ENCODE data around the gene SPATA32.

The SPATA32 gene

DNA sequence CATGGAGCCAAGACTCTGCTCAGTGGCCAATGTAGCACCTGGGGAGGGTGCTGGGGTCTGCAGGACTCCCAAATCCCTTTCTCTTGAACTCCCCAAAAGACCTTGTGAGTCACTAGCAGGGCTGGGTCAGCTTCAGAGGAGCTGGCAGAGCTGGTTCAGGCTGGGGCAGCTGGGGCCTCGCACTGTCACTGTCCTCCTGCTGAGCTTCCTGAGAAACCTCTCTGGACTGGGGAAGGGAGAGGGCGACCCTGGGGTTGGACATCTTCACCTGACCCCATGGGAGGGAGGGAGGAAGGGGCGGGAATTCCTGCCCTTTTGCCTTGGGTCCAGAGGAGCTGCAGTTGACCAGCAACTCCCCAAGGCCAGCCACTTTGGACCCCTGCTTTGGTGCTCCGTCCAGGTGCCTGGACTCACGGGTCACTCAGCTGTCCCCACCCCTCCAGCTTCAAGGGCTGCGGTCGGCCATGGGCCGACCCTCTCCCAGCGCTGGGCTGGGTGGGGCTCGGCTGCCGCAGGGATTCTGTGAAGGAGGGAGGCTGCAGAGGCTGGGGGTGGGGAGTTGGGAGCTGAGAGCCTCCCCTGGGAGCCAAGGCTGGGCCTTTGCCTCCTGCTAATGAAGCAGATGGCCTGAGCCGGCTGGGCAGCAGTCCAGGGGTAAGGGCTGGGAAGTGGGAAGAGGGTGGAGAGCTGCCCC is 31.0 kb downstream of the SPATA32 start:
- Histone ChIP-seq H3K4me3 (ENCODE audit: insufficient read depth, low read depth, low read length, poor library complexity, severe bottlenecking) (no peak overlapping the region), H3K36me3 (ENCODE audit: control insufficient read depth, insufficient read depth, low read length) (peaks cover 29% of the 10 kb centered on the region), H3K27me3 (replicated peaks; ENCODE audit: control insufficient read depth, insufficient read depth, low read length, poor library complexity, severe bottlenecking) (no peaks in the 10 kb centered on the region), H3K9me3 (ENCODE audit: control insufficient read depth, low read length) (no peaks in the 10 kb centered on the region), H3K27ac (ENCODE audit: insufficient read depth, low read length, poor library complexity, severe bottlenecking) (peak overlapping the region; percentile 100), H3K4me1 (ENCODE audit: control insufficient read depth, insufficient read depth, low read length, poor library complexity, severe bottlenecking) (peaks cover 79% of the 10 kb centered on the region)
- DNase-seq = no peak

GRCh38 chr17:45230410-45230786 is 31.5 kb downstream of the SPATA32 start:
- no peak for DNase-seq
- Histone ChIP-seq H3K36me3 (ENCODE audit: control insufficient read depth, insufficient read depth, low read length) (peaks cover 26% of the 10 kb centered on the region), H3K4me3 (ENCODE audit: insufficient read depth, low read depth, low read length, poor library complexity, severe bottlenecking) (no peak overlapping the region), H3K9me3 (ENCODE audit: control insufficient read depth, low read length) (no peaks in the 10 kb centered on the region), H3K27me3 (replicated peaks; ENCODE audit: control insufficient read depth, insufficient read depth, low read length, poor library complexity, severe bottlenecking) (no peaks in the 10 kb centered on the region), H3K4me1 (ENCODE audit: control insufficient read depth, insufficient read depth, low read length, poor library complexity, severe bottlenecking) (peaks cover 83% of the 10 kb centered on the region), H3K27ac (ENCODE audit: insufficient read depth, low read length, poor library complexity, severe bottlenecking) (peak overlapping the region; percentile 100)

- Histone ChIP-seq H3K27ac (ENCODE audit: insufficient read depth, low read length, poor library complexity, severe bottlenecking) (peak overlapping the region; percentile 100), H3K36me3 (ENCODE audit: control insufficient read depth, insufficient read depth, low read length) (peaks cover 22% of the 10 kb centered on the region), H3K4me1 (ENCODE audit: control insufficient read depth, insufficient read depth, low read length, poor library complexity, severe bottlenecking) (peaks cover 83% of the 10 kb centered on the region), H3K27me3 (replicated peaks; ENCODE audit: control insufficient read depth, insufficient read depth, low read length, poor library complexity, severe bottlenecking) (no peaks in the 10 kb centered on the region), H3K4me3 (ENCODE audit: insufficient read depth, low read depth, low read length, poor library complexity, severe bottlenecking) (peak overlapping the region; percentile 79), H3K9me3 (ENCODE audit: control insufficient read depth, low read length) (no peaks in the 10 kb centered on the region)
- no peak for DNase-seq
Observed at GRCh38 chr17:45229681-45230409, 32.0 kb downstream of the SPATA32 start.

DNA sequence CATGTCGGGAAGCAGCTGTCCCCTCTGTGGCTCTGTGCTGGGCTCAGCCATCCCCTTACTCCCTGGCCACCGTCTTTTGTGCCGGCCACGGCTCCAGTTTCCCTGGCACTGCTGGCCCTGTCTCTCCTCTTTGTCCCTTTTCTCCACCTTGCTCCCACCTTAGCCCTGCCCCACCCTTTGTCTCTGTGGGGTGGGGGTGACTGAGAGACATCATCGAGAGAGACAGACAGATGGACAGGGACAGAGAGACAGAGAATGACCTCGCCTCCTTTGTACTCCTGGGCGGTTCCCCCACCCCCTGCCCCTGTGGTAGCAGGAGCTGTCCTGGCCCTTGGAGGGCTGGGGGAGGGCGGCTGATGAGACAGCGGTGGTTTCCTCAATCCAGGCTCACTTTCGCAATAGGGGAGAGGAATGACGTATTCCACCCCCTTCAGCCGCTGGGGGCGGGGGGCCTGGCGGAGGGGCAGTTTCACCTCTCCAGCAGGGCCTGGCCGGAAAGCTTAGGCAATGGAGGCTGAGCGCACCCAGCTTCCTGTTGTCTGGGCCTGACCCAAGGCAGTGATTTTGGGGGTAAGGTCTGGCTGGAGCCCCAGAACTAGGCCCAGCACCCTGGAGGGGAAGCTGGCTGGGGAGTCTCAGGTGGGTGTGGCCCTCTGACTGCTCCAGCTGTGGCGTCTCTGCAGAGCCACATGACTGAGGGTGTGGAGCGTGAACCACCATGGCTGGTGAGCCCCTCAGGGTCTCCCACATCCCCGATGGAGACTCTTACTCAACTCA is 32.9 kb downstream of the SPATA32 start:
- Histone ChIP-seq H3K27me3 (replicated peaks; ENCODE audit: control insufficient read depth, insufficient read depth, low read length, poor library complexity, severe bottlenecking) (no peaks in the 10 kb centered on the region), H3K36me3 (ENCODE audit: control insufficient read depth, insufficient read depth, low read length) (peaks cover 19% of the 10 kb centered on the region), H3K9me3 (ENCODE audit: control insufficient read depth, low read length) (no peaks in the 10 kb centered on the region), H3K4me3 (ENCODE audit: insufficient read depth, low read depth, low read length, poor library complexity, severe bottlenecking) (peak overlapping the region; percentile 79), H3K27ac (ENCODE audit: insufficient read depth, low read length, poor library complexity, severe bottlenecking) (peak overlapping the region; percentile 100), H3K4me1 (ENCODE audit: control insufficient read depth, insufficient read depth, low read length, poor library complexity, severe bottlenecking) (peaks cover 85% of the 10 kb centered on the region)
- peak; percentile 79 to 90 (median 82) for DNase-seq

DNA sequence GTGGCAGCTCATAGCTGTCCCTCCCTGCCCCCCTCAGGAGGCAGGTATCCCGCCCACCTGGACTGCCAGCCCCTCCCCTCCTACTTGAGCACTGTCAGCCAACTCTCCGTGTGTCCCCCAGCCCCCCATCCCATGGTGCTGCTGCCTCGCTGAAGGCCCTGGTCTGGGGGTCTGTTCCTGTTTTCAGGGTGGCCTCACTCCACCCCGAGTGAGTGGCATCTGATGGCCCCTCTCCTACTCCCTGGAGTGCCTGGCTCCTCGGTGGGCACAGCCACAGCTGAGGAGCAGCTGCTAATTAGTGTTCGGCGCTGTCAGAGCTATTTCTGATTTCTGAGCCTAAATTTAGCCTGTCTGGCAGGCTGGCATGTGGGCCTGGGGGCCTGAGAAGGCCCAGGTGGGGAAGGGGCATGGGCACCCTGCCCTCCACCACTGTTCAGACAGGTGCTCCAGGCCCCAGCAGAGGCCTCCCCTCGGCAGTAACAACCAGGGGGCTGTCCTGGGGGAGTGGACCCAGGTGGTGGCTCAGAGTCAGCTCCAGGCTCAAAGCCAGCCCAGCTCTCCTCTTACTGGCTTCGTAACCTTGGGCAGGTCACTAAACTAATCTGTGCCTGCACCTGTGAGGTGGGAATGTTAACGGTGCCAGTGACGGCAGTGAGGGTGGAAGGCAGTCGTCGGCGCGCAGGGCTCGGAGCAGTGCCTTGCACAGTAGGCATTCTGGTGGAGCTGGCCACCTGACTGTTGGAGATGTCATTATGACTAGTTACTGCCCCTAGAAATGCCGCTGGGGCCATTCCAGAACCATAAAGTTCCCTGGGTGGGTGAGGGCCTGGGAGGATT is 33.8 kb downstream of the SPATA32 start:
- peak overlapping the region; percentile 79 for H3K4me3 ChIP-seq (ENCODE audit: insufficient read depth, low read depth, low read length, poor library complexity, severe bottlenecking)
- peak overlapping the region; percentile 100 for H3K27ac ChIP-seq (ENCODE audit: insufficient read depth, low read length, poor library complexity, severe bottlenecking)
- no peaks in the 10 kb centered on the region for H3K9me3 ChIP-seq (ENCODE audit: control insufficient read depth, low read length)
- no peaks in the 10 kb centered on the region for H3K27me3 ChIP-seq (replicated peaks; ENCODE audit: control insufficient read depth, insufficient read depth, low read length, poor library complexity, severe bottlenecking)
- peaks cover 90% of the 10 kb centered on the region for H3K4me1 ChIP-seq (ENCODE audit: control insufficient read depth, insufficient read depth, low read length, poor library complexity, severe bottlenecking)
- DNase-seq = no peak
- peaks cover 11% of the 10 kb centered on the region for H3K36me3 ChIP-seq (ENCODE audit: control insufficient read depth, insufficient read depth, low read length)

DNA sequence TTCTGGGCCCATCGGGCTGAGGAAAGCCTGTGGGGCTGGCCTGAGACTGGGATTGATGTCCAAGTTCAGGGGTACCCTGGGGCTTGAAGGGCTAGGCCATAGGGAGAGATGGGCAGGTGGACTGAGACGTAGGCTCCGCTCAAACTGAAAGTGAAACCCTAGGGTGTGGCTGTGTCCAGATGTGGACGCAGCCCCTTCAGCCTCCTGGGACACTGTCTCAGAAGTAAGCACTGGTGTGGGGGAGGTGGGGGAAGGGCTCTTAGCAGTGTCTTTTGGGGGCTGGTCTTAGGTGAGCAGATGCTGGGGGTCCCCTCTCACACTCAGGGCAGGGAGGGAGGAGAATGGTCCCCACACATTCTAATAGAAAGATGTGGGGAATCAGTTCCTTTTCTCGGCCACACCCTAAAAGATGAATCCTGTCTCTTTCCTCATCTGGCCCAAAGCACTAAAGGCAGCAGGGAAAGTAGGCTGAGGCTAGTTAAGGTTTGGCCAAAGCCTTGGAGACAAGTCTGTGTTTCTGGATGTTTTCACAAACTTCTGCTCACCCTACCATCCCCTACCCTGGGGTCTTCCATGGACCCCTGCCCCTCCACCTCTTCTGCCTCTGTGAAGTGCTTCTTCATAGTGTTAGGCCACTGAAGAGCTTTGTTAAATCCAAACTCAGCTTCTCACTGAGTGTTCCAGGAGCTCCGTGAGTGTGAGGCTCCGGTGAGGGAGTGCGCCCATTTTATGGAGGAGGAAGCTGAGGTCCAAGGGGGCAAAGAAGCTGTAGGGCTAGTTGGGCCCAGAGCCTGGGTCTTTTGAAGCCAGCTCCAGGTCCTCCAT is 34.6 kb downstream of the SPATA32 start:
- H3K36me3 ChIP-seq (ENCODE audit: control insufficient read depth, insufficient read depth, low read length) = peaks cover 3% of the 10 kb centered on the region
- DNase-seq = no peak
- no peaks in the 10 kb centered on the region for H3K9me3 ChIP-seq (ENCODE audit: control insufficient read depth, low read length)
- H3K27me3 ChIP-seq (replicated peaks; ENCODE audit: control insufficient read depth, insufficient read depth, low read length, poor library complexity, severe bottlenecking) = no peaks in the 10 kb centered on the region
- H3K4me1 ChIP-seq (ENCODE audit: control insufficient read depth, insufficient read depth, low read length, poor library complexity, severe bottlenecking) = peaks cover 86% of the 10 kb centered on the region
- peak overlapping the region; percentile 79 for H3K4me3 ChIP-seq (ENCODE audit: insufficient read depth, low read depth, low read length, poor library complexity, severe bottlenecking)
- peak overlapping the region; percentile 100 for H3K27ac ChIP-seq (ENCODE audit: insufficient read depth, low read length, poor library complexity, severe bottlenecking)

GRCh38 chr17:45226576-45226975 is 35.3 kb downstream of the SPATA32 start:
- DNase-seq = no peak
- Histone ChIP-seq H3K27ac (ENCODE audit: insufficient read depth, low read length, poor library complexity, severe bottlenecking) (peak overlapping the region; percentile 100), H3K9me3 (ENCODE audit: control insufficient read depth, low read length) (no peaks in the 10 kb centered on the region), H3K36me3 (ENCODE audit: control insufficient read depth, insufficient read depth, low read length) (no peaks in the 10 kb centered on the region), H3K27me3 (replicated peaks; ENCODE audit: control insufficient read depth, insufficient read depth, low read length, poor library complexity, severe bottlenecking) (no peaks in the 10 kb centered on the region), H3K4me3 (ENCODE audit: insufficient read depth, low read depth, low read length, poor library complexity, severe bottlenecking) (peak overlapping the region; percentile 79), H3K4me1 (ENCODE audit: control insufficient read depth, insufficient read depth, low read length, poor library complexity, severe bottlenecking) (peaks cover 78% of the 10 kb centered on the region)

DNA sequence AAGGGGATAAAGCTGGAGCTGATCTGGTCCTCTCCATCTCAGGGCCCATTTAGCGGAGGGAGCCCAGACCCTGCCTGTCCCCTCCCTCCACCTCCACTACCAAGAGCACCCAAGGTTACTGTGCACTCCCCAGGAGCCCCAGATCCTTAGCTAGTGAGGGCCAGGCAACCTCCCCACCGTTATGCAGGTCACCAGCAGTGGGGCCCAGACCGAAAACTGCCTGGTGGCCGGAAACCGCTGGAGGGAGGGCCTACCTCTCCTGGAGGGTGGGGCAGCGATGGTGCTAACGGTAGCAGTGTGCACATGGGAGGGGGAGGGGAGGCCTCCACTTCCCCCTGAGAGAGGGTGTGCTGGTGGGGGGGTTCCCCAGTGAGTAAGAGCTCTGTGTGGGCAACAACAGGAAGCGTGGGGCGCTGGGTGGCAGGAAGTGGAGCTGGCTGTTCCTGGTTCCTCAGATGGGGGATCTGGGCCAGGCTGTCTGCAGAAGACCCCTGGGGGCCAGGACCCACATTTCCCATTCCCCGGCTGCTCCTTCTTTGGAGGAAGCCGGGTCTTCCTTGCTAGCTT is 35.8 kb downstream of the SPATA32 start:
- peak overlapping the region; percentile 79 for H3K4me3 ChIP-seq (ENCODE audit: insufficient read depth, low read depth, low read length, poor library complexity, severe bottlenecking)
- no peaks in the 10 kb centered on the region for H3K9me3 ChIP-seq (ENCODE audit: control insufficient read depth, low read length)
- H3K4me1 ChIP-seq (ENCODE audit: control insufficient read depth, insufficient read depth, low read length, poor library complexity, severe bottlenecking) = peaks cover 75% of the 10 kb centered on the region
- no peaks in the 10 kb centered on the region for H3K36me3 ChIP-seq (ENCODE audit: control insufficient read depth, insufficient read depth, low read length)
- peak; percentile 91 to 95 (median 95) for DNase-seq
- peak overlapping the region; percentile 100 for H3K27ac ChIP-seq (ENCODE audit: insufficient read depth, low read length, poor library complexity, severe bottlenecking)
- H3K27me3 ChIP-seq (replicated peaks; ENCODE audit: control insufficient read depth, insufficient read depth, low read length, poor library complexity, severe bottlenecking) = no peaks in the 10 kb centered on the region
